CD8-positive, alpha-beta memory T cell (primary cell): Measurements from ENCODE around the gene TPSB2. TPM values are rescaled to one million over a fixed set of nuclear protein-coding genes. Genes with fewer than 3 reads are reported as not detected.
A peak's percentile ranks its signal among the peaks of the same experiment; 100 is the strongest.

ENCODE experiments used
- CTCF ChIA-PET: fragments of 350-600 bp; sonication (Branson Sonifier 250); formaldehyde crosslinking; loops from one replicate; lab custom pipeline; 2021; ENCODE audit warnings: antibody characterized with exemption; lab: Charles Lee
- POLR2A ChIA-PET: fragments of 350-600 bp; sonication (Branson Sonifier 250); formaldehyde crosslinking; loops from one replicate; lab custom pipeline; 2021; ENCODE audit warnings: antibody characterized with exemption; lab: Charles Lee
- DNase-seq, 5 donors: peaks; one replicate each; pipeline versions ENCODE4 v3.0.0 to v3.0.0-alpha.2; 2020 to 2022; ENCODE audit warnings: mixed read lengths in 1 of 5
- H3K27ac ChIP-seq: one replicate; pipeline ENCODE4 v1.7.0; 2013; ENCODE audit warnings: low read depth, mild to moderate bottlenecking, low read length, moderate library complexity
- H3K27me3 ChIP-seq: 2 replicates; pipeline ENCODE4 v1.7.0; 2013; ENCODE audit warnings: low read length, mild to moderate bottlenecking; ENCODE audit not compliant: insufficient read depth, poor library complexity, severe bottlenecking
- H3K36me3 ChIP-seq: 2 replicates; pipeline ENCODE4 v1.7.0; 2013; ENCODE audit warnings: mild to moderate bottlenecking, low read length, moderate library complexity; ENCODE audit not compliant: insufficient read depth
- H3K4me1 ChIP-seq: 2 replicates; pipeline ENCODE4 v1.7.0; 2013; ENCODE audit warnings: mild to moderate bottlenecking, low read length, moderate library complexity; ENCODE audit not compliant: insufficient read depth
- H3K4me3 ChIP-seq: 2 replicates; pipeline ENCODE4 v1.7.0; 2013; ENCODE audit warnings: mild to moderate bottlenecking, low read length
- H3K9me3 ChIP-seq: 2 replicates; pipeline ENCODE4 v1.7.0; 2013; ENCODE audit warnings: mild to moderate bottlenecking, low read length
- H3K27ac Mint-ChIP-seq, 8 donors: one replicate each; pipeline ENCODE4 v1.8.0; 2020 to 2021; ENCODE audit warnings: mixed read lengths in 8 of 8, mild to moderate bottlenecking in 6 of 8, inconsistent platforms in 3 of 8, moderate library complexity in 3 of 8
- H3K27me3 Mint-ChIP-seq, 2 donors: one replicate each; pipeline ENCODE4 v1.8.0; 2020 to 2021; ENCODE audit warnings: mixed read lengths in 2 of 2, mild to moderate bottlenecking in 1 of 2, moderate library complexity in 1 of 2
- H3K36me3 Mint-ChIP-seq, 3 donors: one replicate each; pipeline ENCODE4 v1.8.0; 2020 to 2021; ENCODE audit warnings: mixed read lengths in 3 of 3, inconsistent platforms in 1 of 3, mild to moderate bottlenecking in 1 of 3
- H3K4me1 Mint-ChIP-seq, 3 donors: one replicate each; pipeline ENCODE4 v1.8.0; 2020 to 2021; ENCODE audit warnings: mixed read lengths in 3 of 3, inconsistent platforms in 1 of 3, mild to moderate bottlenecking in 1 of 3
- H3K4me3 Mint-ChIP-seq, 7 donors: one replicate each; pipeline ENCODE4 v1.8.0; 2020 to 2021; ENCODE audit warnings: mixed read lengths in 7 of 7, mild to moderate bottlenecking in 6 of 7, moderate library complexity in 4 of 7, inconsistent platforms in 2 of 7
- H3K9me3 Mint-ChIP-seq, 5 donors: one replicate each; pipeline ENCODE4 v1.8.0; 2020 to 2022; ENCODE audit warnings: mixed read lengths in 5 of 5, mild to moderate bottlenecking in 3 of 5, moderate library complexity in 2 of 5, inconsistent platforms in 1 of 5
- polyA plus RNA-seq: library from polyadenylated mRNA; unstranded; fragments of 300-500 nt; fragmentation: Illumina TruSeq; gene quantifications from one replicate; pipeline ENCODE4 v1.2.3, GENCODE V29; 2021
- total RNA-seq, 2 experiments: library from RNA; stranded (reverse); gene quantifications; one replicate each; pipeline ENCODE4 v1.2.3, GENCODE V29; 2021

The TPSB2 gene
- total and polyA plus RNA-seq, 3 experiments from 2014 or later, result not detected

- Mint-ChIP-seq H3K27me3 (peaks cover 12 to 16% of the 10 kb centered on the region in 2 donors), H3K4me3 (no peak overlapping the region), H3K36me3 (no peaks in the 10 kb centered on the region), H3K9me3 (no peaks in the 10 kb centered on the region), H3K4me1 (no peaks in the 10 kb centered on the region), H3K27ac (peak overlapping the region in 1 of 8 donors; percentile 23)
- H3K4me3 ChIP-seq, result no peak overlapping the region
- POLR2A ChIA-PET, result no interaction called here
- CTCF ChIA-PET, result interaction anchor here (0.7 kb wide), 1 partner anchor 10 kb away, joined by 3 read pairs; no protein-coding TSS in a partner anchor
- H3K27ac ChIP-seq, result no peak overlapping the region
- H3K27me3 ChIP-seq, result peaks cover 8% of the 10 kb centered on the region
- H3K4me1 ChIP-seq, result no peaks in the 10 kb centered on the region
- H3K9me3 ChIP-seq, result no peaks in the 10 kb centered on the region
- DNase-seq, result no peak
- H3K36me3 ChIP-seq, result no peaks in the 10 kb centered on the region
Measured at GRCh38 chr16:1264345-1265089, 34.5 kb upstream of the TPSB2 start.

DNA sequence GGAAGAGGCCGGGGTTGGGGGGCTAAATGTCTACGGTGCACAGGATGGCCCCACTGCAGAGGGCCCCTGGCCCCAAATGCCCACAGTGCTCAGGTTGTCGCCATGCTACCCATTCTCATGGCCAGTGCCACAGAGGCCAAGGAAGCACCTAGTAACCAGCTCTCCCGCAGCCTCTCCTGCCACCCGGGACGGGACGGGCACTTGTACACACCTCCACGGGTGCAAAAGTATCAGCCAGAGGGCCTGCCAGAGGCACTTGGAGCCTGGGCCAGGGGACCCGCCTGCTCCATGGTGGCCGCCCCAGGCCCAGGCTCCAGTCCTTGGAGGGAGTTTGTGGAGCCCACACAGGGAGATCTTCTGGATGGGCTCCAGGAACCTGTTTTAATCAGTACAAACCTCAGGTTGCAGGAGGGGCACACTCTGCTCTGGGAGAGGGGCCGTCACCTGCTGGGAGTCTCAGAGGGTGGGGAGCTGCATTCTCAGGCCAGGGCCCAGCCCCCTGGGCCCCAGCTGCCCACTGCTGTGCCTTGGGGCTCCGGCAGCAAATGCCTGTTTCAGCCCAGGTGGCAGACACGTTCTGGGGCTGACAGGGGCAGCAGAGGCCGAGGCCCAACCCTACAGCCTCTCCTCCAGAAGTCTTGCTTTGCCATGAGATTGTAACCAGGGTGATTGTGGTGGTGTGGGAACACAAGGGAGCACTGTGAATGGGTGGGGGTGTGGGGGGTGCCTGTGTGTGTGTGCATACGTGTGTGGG lies 33.8 kb upstream of the TPSB2 start:
- H3K36me3 ChIP-seq, result no peaks in the 10 kb centered on the region
- Mint-ChIP-seq H3K36me3 (no peaks in the 10 kb centered on the region), H3K4me3 (no peak overlapping the region), H3K4me1 (peaks cover 2 to 5% (median 5%) of the 10 kb centered on the region in 3 donors), H3K9me3 (no peaks in the 10 kb centered on the region), H3K27ac (no peak overlapping the region), H3K27me3 (peaks cover 17 to 18% of the 10 kb centered on the region in 2 donors)
- CTCF ChIA-PET, result no interaction called here
- no peak overlapping the region for H3K27ac ChIP-seq
- peaks cover 4% of the 10 kb centered on the region for H3K4me1 ChIP-seq
- no peaks in the 10 kb centered on the region for H3K9me3 ChIP-seq
- H3K27me3 ChIP-seq, result peaks cover 12% of the 10 kb centered on the region
- no peak overlapping the region for H3K4me3 ChIP-seq
- DNase-seq, result no peak
- POLR2A ChIA-PET, result no interaction called here

GRCh38 chr16:1262846-1263221 lies 32.9 kb upstream of the TPSB2 start:
- H3K27me3 ChIP-seq, result peaks cover 12% of the 10 kb centered on the region
- no peaks in the 10 kb centered on the region for H3K36me3 ChIP-seq
- peaks cover 4% of the 10 kb centered on the region for H3K4me1 ChIP-seq
- DNase-seq, result no peak
- peaks cover 2 to 6% (median 5%) of the 10 kb centered on the region in 3 donors for H3K4me1 Mint-ChIP-seq
- no peak overlapping the region for H3K27ac ChIP-seq
- no peaks in the 10 kb centered on the region for H3K9me3 ChIP-seq
- H3K4me3 ChIP-seq, result no peak overlapping the region
- CTCF ChIA-PET, result no interaction called here
- no peak overlapping the region for H3K4me3 Mint-ChIP-seq
- POLR2A ChIA-PET, result no interaction called here
- H3K27ac Mint-ChIP-seq, result no peak overlapping the region
- H3K36me3 Mint-ChIP-seq, result no peaks in the 10 kb centered on the region
- no peaks in the 10 kb centered on the region for H3K9me3 Mint-ChIP-seq
- H3K27me3 Mint-ChIP-seq, result peaks cover 17 to 20% of the 10 kb centered on the region in 2 donors

GRCh38 chr16:1262210-1262845 lies 32.3 kb upstream of the TPSB2 start:
- peaks cover 4% of the 10 kb centered on the region for H3K4me1 ChIP-seq
- Mint-ChIP-seq H3K36me3 (no peaks in the 10 kb centered on the region), H3K27ac (no peak overlapping the region), H3K9me3 (no peaks in the 10 kb centered on the region), H3K4me3 (no peak overlapping the region), H3K27me3 (peaks cover 17 to 20% of the 10 kb centered on the region in 2 donors), H3K4me1 (peaks cover 2 to 6% (median 5%) of the 10 kb centered on the region in 3 donors)
- ChIA-PET CTCF (no interaction called here), POLR2A (no interaction called here)
- H3K27me3 ChIP-seq, result peaks cover 12% of the 10 kb centered on the region
- no peaks in the 10 kb centered on the region for H3K9me3 ChIP-seq
- H3K4me3 ChIP-seq, result no peak overlapping the region
- H3K36me3 ChIP-seq, result no peaks in the 10 kb centered on the region
- H3K27ac ChIP-seq, result no peak overlapping the region
- no peak for DNase-seq

- H3K4me1 ChIP-seq, result peaks cover 4% of the 10 kb centered on the region
- no peak overlapping the region for H3K27ac ChIP-seq
- H3K4me3 Mint-ChIP-seq, result no peak overlapping the region
- H3K9me3 Mint-ChIP-seq, result no peaks in the 10 kb centered on the region
- no peak for DNase-seq
- H3K9me3 ChIP-seq, result no peaks in the 10 kb centered on the region
- CTCF ChIA-PET, result no interaction called here
- no peak overlapping the region for H3K4me3 ChIP-seq
- H3K27me3 ChIP-seq, result peaks cover 12% of the 10 kb centered on the region
- H3K27ac Mint-ChIP-seq, result no peak overlapping the region
- H3K27me3 Mint-ChIP-seq, result peaks cover 17 to 26% of the 10 kb centered on the region in 2 donors
- POLR2A ChIA-PET, result no interaction called here
- no peaks in the 10 kb centered on the region for H3K36me3 Mint-ChIP-seq
- H3K36me3 ChIP-seq, result no peaks in the 10 kb centered on the region
- H3K4me1 Mint-ChIP-seq, result peaks cover 2 to 6% (median 5%) of the 10 kb centered on the region in 3 donors
Measured at GRCh38 chr16:1261131-1261892, 31.3 kb upstream of the TPSB2 start.

DNA sequence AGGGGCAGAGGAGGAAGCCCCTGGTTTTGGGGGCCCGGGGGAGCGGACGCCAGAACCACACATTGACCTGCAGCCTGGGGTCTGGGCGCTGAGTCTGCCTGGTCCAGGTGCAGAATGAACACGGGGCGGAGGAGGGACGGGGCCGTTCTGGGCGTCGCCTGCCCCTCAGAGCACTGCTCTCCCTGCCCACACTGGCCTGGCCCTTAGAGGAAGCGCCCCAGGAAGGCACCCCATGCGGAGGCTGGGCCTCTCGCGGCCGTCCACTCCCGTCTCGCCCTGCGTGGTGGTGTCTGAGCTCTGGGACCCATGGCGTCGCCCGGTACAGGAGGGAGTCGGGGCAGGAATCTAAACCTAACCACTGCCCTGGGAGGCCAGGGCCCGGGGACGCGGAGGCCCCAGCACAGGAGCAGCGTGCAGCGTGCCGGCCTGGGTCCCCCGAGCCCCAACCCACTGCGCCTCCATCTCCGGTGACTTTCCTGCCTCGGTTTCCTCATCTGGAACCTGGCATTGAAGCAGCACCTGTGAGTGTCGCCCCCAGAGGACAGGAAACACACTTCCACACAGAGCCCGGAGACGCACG lies 30.2 kb upstream of the TPSB2 start:
- no peak overlapping the region for H3K4me3 ChIP-seq
- H3K27me3 Mint-ChIP-seq, result peaks cover 17 to 26% of the 10 kb centered on the region in 2 donors
- no peak overlapping the region for H3K27ac ChIP-seq
- H3K4me3 Mint-ChIP-seq, result no peak overlapping the region
- peaks cover 2 to 6% (median 5%) of the 10 kb centered on the region in 3 donors for H3K4me1 Mint-ChIP-seq
- DNase-seq, result no peak
- H3K27ac Mint-ChIP-seq, result no peak overlapping the region
- H3K36me3 Mint-ChIP-seq, result no peaks in the 10 kb centered on the region
- peaks cover 12% of the 10 kb centered on the region for H3K27me3 ChIP-seq
- peaks cover 4% of the 10 kb centered on the region for H3K4me1 ChIP-seq
- no peaks in the 10 kb centered on the region for H3K9me3 Mint-ChIP-seq
- H3K9me3 ChIP-seq, result no peaks in the 10 kb centered on the region
- no peaks in the 10 kb centered on the region for H3K36me3 ChIP-seq
- POLR2A ChIA-PET, result no interaction called here
- CTCF ChIA-PET, result no interaction called here

DNA sequence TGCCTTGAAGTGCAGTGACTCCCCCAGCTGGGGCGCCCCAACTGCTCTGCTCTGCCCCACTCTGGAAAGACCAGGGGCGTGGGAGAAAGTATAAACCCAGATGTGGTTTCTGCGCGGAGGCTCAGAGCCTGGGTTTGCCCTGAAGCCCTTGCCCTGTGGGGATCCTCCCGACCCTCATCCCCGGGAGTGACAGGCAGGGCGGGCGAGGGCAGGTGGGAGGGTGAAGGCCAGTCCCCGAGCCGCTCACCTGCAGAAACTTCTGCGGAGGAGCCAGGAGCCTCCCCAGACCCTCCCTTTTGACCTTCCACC lies 29.7 kb upstream of the TPSB2 start:
- Mint-ChIP-seq H3K4me3 (no peak overlapping the region), H3K27ac (no peak overlapping the region), H3K9me3 (no peaks in the 10 kb centered on the region), H3K4me1 (peaks cover 2 to 6% (median 5%) of the 10 kb centered on the region in 3 donors), H3K27me3 (peaks cover 17 to 26% of the 10 kb centered on the region in 2 donors), H3K36me3 (no peaks in the 10 kb centered on the region)
- Histone ChIP-seq H3K27ac (no peak overlapping the region), H3K36me3 (no peaks in the 10 kb centered on the region), H3K9me3 (no peaks in the 10 kb centered on the region), H3K4me3 (no peak overlapping the region), H3K27me3 (peaks cover 12% of the 10 kb centered on the region), H3K4me1 (peaks cover 4% of the 10 kb centered on the region)
- ChIA-PET CTCF (no interaction called here), POLR2A (no interaction called here)
- DNase-seq, result no peak
